Measurements from ENCODE around the gene TBC1D2. TPM values are rescaled to one million over a fixed set of nuclear protein-coding genes. Genes with fewer than 3 reads are reported as not detected.

Gene TBC1D2
- total and polyA plus RNA-seq, 10 of the 15 experiments (the other 5 are each of a cell fraction or from before 2014, with no cell fraction given), result 0.04 to 1.6 (median 1.1) TPM

DNA sequence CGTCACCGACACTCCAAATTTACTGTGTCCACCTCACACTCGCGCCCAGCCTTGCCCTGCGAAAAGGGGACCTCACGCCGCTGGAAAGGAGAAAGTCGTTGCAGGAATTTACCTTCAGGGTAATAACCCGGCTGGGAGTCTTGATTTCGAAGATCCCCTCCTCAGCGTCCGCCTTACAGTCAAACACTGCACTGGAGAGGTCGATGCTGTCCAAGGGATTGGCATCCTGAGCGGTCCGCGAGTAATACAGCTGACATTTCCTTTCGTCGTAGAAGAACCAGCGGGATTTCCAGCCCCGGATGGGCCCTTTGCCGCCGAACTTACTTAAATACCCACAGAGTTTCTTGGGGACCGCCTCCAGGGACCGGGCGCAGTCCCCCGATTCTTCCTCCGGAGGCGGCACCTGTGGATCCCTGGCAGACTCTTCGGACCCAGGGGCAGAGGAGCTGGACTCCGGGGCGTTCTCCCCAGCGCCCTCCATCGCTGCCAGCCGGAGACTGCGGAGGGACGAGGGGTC, 330 bp downstream of the TBC1D2 start:
- Histone ChIP-seq H3K36me3 (ENCODE audit: control insufficient read depth in 2 of 2, insufficient read depth in 2 of 2, low read length in 1 of 2) (no peaks in the 10 kb centered on the region), H4K20me1 (ENCODE audit: control insufficient read depth, insufficient read depth) (no peaks in the 10 kb centered on the region), H3K27ac (ENCODE audit: control insufficient read depth, insufficient read depth) (no peak overlapping the region), H3K4me3 (peak overlapping the region; percentile 75), H3K9ac (ENCODE audit: control insufficient read depth, insufficient read depth, low read length) (peak overlapping the region; percentile 92), H3K9me3 (replicated peaks; ENCODE audit: control insufficient read depth, insufficient read depth, low read length) (no peaks in the 10 kb centered on the region; the same call in 2 of the 3 replicates), H3K79me2 (ENCODE audit: control insufficient read depth, insufficient read depth, low read length) (no peaks in the 10 kb centered on the region), H3K4me1 (ENCODE audit: control insufficient read depth, insufficient read depth, low read length) (peaks cover 4% of the 10 kb centered on the region), H3K4me2 (ENCODE audit: control insufficient read depth, insufficient read depth) (peak overlapping the region; percentile 99), H3K27me3 (replicated peaks in 1 of 2; ENCODE audit: control insufficient read depth in 2 of 2, insufficient read depth in 2 of 2, low read length in 1 of 2) (no peaks in the 10 kb centered on the region), H2AFZ (ENCODE audit: control insufficient read depth, low read depth, low read length) (peak overlapping the region; percentile 100)
- in situ Hi-C loops (cut with MboI), result no loop called here
- SMC1A ChIA-PET (ENCODE audit: uncharacterized antibody, unreplicated experiment), result interaction anchor here (0.9 to 2.6 kb wide), 9 partner anchors 21 to 623 kb away, joined by 3 to 26 read pairs (median 4); partner anchors contain the start of genes NANS and TRIM14
- RAD21 ChIA-PET (ENCODE audit: unreplicated experiment), result interaction anchor here (0.7 to 2.8 kb wide), 12 partner anchors 9 to 333 kb away, joined by 3 to 21 read pairs (median 4); partner anchors contain the start of genes NANS, TRIM14 and TRMO
- intact Hi-C loops (cut with micrococcal nuclease; ENCODE audit: unreplicated experiment), result no loop called here
- CTCF ChIA-PET, result interaction anchor here (0.6 to 6.5 kb wide), 11 partner anchors 17 to 349 kb away, joined by 3 to 49 read pairs (median 6); partner anchors contain the start of genes TRIM14 and TRMO
- DNase-seq (ENCODE audit: low read depth, low spot score) (no peak), ATAC-seq (peak; percentile 44), FAIRE-seq (no peak)
- 1% methylated on average over 36 of the region's 36 CpGs for WGBS (ENCODE audit: insufficient coverage, insufficient replicate concordance, low lambda C conversion rate, missing lambda C conversion rate)
- no TSS peak for BruUV-seq (replicated peaks)
- TF ChIP-seq EED (IDR thresholded peaks at IDR 0.05; ENCODE audit: low read depth) (peak; percentile 8; the same call in 1 of the 2 replicates), DPF2 (IDR thresholded peaks at IDR 0.05) (0 out of 2 replicates have a peak, but pooled peaks have one; percentile 20), WRNIP1 (IDR thresholded peaks at IDR 0.05; ENCODE audit: borderline replicate concordance, low read depth, low read length) (no peak), ZNF217 (IDR thresholded peaks at IDR 0.05) (peak; percentile 50; the same call in 1 of the 2 replicates), SMARCA5 (IDR thresholded peaks at IDR 0.05) (peak; percentile 23; the same call in 1 of the 2 replicates), ZNF207 (IDR thresholded peaks at IDR 0.05; ENCODE audit: borderline replicate concordance) (0 out of 2 replicates have a peak, but pooled peaks have one; percentile 13), IRF3 (IDR thresholded peaks at IDR 0.05) (no peak), IKZF2 (IDR thresholded peaks at IDR 0.05) (peak in 1 of 2 experiments; percentile 38; a peak in 1 of 4 replicates)
- TF ChIP-seq, protein P1, sequence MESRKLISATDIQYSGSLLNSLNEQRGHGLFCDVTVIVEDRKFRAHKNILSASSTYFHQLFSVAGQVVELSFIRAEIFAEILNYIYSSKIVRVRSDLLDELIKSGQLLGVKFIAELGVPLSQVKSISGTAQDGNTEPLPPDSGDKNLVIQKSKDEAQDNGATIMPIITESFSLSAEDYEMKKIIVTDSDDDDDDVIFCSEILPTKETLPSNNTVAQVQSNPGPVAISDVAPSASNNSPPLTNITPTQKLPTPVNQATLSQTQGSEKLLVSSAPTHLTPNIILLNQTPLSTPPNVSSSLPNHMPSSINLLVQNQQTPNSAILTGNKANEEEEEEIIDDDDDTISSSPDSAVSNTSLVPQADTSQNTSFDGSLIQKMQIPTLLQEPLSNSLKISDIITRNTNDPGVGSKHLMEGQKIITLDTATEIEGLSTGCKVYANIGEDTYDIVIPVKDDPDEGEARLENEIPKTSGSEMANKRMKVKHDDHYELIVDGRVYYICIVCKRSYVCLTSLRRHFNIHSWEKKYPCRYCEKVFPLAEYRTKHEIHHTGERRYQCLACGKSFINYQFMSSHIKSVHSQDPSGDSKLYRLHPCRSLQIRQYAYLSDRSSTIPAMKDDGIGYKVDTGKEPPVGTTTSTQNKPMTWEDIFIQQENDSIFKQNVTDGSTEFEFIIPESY (IDR thresholded peaks at IDR 0.05), result no peak
- POLR2A ChIA-PET, result interaction anchor here (0.6 to 2.2 kb wide), 7 partner anchors 131 to 217 kb away, joined by 3 to 10 read pairs (median 4); partner anchors contain the start of gene NANS
